SKM-1 treated with dmso at 0.1 percent for 144 hours (cell line): Measurements from ENCODE around the gene PTPDC1.
A peak's percentile ranks its signal among the peaks of the same experiment; 100 is the strongest.
"Not testable (repeated sequence)": the region's sequence is repeated elsewhere in the genome, so short reads cannot be mapped to it uniquely, and the experiment has no call there.

ENCODE experiments used
- DNase-seq: peaks from one replicate; lab custom pipeline; 2025; ENCODE audit not compliant: unreplicated experiment; lab: John Stamatoyannopoulos, UW

The PTPDC1 gene

DNA sequence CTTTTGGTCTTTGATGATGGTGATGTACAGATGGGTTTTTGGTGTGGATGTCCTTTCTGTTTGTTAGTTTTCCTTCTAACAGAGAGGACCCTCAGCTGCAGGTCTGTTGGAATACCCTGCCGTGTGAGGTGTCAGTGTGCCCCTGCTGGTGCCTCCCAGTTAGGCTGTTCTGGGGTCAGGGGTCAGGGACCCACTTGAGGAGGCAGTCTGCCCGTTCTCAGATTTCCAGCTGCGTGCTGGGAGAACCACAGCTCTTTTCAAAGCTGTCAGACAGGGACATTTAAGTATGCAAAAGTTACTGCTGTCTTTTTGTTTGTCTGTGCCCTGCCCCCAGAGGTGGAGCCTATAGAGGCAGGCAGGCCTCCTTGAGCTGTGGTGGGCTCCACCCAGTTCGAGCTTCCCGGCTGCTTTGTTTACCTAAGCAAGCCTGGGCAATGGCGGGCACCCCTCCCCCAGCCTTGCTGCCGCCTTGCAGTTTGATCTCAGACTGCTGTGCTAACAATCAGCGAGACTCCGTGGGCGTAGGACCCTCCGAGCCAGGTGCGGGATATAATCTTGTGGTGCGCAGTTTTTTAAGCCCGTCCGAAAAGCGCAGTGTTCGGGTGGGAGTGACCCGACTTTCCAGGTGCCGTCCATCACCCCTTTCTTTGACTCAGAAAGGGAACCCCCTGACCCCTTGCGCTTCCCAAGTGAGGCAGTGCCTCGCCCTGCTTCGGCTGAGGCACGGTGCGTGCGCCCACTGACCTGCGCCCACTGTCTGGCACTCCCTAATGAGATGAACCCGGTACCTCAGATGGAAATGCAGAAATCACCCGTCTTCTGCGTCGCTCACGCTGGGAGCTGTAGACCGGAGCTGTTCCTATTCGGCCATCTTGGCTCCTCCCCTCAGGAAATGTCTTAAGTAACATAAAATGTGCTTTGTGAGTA is 10.2 kb downstream of the PTPDC1 start:
- not testable (repeated sequence) for DNase-seq

DNA sequence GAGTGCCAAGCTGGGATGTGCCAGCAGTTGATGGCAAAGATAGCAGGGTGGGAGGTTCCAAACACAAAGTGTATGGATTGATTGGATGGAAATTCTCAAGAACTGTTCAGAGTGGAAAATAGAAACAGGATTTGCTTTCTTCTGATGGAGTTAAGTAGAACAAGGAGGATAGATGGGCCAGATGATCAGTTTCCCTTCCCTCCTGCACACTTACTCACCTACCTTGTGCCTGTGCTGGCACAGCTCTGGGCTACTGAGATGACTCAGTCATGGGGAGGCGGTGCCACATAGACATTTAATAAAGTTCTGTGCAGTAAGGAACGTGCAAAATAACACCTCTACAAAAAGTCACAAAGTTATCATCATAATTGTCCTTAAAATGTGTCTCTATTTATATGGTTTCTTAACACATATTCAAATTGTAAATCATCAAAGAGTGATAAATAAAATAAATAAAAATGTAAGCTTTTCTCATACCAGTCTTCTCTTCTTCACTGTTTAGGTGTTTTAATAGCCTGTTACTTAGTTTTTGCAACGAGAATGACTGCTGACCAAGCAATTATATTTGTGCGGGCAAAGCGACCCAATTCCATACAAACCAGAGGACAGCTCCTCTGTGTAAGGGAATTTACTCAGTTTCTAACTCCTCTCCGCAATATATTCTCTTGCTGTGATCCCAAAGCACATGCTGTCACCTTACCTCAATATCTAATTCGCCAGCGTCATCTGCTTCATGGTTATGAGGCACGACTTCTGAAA is 12.7 kb downstream of the PTPDC1 start:
- DNase-seq = no peak

DNA sequence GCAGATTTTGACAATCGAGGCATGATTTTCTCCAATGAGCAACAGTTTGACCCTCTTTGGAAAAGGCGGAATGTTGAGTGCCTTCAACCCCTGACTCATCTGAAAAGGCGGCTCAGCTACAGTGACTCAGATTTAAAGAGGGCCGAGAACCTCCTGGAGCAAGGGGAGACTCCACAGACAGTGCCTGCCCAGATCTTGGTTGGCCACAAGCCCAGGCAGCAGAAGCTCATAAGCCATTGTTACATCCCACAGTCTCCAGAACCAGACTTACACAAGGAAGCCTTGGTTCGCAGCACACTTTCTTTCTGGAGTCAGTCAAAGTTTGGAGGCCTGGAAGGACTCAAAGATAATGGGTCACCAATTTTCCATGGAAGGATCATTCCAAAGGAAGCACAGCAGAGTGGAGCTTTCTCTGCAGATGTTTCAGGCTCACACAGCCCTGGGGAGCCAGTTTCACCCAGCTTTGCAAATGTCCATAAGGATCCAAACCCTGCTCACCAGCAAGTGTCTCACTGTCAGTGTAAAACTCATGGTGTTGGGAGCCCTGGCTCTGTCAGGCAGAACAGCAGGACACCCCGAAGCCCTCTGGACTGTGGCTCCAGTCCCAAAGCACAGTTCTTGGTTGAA is 13.6 kb downstream of the PTPDC1 start:
- no peak for DNase-seq

DNA sequence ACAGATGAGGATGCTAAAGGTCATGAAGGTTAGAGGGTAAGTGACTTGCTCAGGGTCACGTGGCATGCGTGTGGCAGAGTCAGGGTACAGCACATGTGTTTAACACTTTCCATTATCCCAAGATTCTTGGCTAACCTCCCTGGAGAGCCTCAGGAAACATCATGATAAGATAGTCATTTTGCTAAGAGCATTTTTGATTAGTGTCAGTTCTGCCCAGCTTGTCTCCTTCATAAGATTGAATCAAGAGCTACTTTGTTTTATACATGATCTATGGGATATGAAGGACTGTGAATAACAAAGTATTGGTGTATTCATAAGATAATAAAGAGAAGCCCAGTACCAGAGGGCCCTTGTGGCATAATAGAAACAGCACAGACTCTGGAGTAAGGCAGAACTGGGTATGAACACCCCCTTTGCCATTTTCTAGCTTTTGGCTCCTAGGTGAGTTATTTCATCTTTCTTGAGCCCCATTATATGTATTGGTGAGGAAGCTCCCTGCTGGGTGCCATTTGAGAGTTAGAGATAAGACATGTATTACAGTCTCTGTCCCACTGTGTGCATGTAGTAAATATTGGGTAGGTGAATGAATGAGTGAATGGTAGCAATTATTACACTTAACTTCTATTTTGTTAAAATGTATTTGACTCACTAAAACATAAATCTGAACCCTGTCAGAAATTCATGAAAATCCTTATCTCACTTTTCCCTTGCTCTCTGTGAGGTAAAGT is 16.1 kb downstream of the PTPDC1 start:
- no peak for DNase-seq

DNA sequence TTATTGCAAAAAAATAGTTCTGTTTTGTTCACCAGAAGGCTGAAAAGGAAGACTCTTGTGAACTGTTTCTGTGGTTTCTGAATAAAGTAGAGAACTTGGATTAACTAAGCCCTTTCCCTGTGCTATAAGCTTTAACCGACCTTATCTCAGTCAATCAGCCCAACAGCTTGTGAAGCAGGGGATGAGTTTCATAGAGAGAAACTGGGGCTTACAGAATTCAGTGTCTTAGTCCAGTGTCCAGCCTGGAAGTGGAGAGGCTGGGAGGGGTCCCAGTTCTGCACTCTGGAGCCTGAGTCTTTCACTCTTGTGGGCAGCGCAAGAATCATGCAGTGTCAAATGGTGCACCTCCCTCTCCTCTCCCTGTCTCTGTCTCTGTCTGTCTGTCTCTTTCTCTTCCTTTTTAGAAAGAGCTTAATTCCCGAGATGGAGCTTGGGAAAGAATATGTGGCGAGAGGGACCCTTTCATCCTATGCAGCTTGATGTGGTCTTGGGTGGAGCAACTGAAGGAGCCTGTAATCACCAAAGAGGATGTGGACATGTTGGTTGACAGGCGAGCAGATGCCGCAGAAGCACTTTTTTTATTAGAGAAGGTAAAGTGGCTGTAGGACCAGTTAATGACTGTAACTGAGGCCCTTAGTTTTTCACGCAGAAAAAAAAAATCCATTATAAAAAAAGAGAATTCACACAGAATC is 17.0 kb downstream of the PTPDC1 start:
- DNase-seq = no peak

DNA sequence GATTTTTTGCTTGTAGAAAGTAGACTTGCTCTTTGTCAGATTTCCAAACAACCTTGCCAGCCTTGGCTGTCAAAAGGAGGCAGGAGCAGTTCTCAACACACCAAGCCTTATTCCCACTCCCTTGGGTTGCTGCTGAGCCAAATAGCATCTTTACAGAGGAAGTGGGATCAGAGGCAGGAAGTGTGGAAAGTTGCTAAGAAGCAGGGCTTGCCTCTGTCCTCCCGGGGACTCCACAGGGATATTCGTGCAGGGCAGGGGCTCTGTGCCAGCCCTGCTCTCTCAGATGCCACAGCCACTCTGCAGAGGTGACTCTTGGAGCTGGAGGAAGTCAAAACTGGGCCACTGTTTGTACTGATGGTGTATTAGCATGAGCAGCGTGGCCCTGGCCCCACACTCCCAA is 24.3 kb downstream of the PTPDC1 start:
- no peak for DNase-seq

DNA sequence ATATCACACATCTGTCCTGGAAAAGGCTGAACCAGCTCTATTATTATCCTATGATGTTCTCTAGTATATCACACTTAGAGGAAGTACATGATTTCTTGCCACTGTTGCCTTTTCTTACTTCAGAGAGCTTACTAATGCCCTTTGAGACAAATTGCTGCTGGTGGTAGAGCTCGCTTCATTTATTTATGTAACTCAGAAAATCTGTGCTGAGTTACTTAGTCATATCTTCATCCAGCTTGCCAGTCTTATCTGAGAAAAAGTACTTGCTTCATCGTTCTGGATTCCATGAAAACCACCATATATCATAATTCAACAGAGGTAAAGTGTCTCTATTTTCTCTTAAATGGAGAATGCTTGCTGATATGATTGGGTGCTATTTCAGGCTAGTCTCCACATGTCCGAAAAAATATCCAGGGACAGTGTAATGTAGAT is 26.6 kb downstream of the PTPDC1 start:
- DNase-seq = no peak

DNA sequence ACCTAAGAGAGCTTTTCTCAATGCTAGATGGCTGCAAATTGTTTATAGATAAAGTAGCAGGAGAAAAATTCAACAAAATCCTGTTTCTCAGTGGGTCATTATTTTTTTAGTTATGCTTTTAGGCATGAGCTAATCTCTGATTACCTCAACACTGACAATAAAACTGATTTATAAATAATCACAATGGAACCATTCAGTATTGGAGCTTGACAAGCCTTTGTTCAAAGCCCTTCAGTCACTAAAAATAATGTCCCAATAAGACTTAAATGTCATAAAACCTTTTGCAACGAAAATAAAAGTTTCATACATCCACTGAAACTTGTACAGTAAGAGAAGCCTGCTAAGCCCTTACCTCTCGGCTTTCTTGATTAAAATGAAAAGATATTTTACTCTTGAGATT is 27.2 kb downstream of the PTPDC1 start:
- no peak for DNase-seq

DNA sequence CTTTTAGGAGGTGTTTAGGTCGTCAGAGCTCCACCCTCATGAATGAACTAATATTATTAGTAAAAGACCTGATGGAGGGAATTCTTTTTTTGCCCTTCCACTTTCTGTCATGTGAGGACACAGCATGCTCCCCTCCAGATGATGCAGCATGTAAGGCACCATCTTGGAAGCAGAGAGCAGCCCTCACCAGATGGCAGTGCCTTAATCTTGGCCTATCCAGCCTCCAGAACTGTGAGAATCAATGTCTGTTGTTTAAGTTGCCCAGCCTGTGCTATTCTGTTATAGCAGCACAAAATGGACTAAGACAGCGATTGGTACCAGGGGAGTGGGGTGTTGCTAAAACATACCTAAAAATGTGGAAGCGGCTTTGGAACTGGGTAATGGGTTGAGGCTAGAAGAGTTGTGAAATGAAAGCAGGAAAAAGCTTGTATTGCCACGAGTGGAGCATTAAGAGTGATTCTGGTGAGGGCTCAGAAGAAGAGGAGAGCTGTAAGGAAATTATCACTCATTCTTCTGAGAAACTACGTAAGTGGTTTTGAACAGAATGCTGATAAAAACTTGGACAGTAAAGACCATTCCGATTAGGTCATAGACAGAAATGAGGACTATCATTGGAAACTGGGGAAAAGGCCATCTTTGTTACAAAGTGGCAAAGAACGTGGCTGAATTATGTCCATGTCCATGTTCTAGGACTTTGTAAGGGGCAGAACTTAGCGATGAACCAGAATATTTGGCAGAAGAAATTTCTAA is 28.6 kb downstream of the PTPDC1 start:
- DNase-seq = no peak

DNA sequence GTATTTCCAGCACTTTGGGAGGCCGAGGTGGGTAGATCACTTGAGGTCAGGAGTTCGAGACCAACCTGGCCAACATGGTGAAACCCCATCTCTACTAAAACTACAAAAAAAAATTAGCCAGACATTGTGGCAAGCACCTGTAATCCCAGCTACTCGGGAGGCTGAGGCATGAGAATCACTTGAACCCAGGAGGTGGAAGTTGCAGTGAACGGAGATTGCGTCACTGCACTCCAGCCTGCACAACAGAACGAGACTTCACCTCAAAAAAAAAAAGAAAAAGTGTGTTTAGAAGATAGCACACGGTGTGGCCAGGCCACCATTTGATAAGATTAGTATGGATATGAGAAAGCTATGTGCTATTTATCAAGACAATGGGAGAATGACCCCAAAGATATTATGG is 35.8 kb downstream of the PTPDC1 start:
- DNase-seq = not testable (repeated sequence)

DNA sequence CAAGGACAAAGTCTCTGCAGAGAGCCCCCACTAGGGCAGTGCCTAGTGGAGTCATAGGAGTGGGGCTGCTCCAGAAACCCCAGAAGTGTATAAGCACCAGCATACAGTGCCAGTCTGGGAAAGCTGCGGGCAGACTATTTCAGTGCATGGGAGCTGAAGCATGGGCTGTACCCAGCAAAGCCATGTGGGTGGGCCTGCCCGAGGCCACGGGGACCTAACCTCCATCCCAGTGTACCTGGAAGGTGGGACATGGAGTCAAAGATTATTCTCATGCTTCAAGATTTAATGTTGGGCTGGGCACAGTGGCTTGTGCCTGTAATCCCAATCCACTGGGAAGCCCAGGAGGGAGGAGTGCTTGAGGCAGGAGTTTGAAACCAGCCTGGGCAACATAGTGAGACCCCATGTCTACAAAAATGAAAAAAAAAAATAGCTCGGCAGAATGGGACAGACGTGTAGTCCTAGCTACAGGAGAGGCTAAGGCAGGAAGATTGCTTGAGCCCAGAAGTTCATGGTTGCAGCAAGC is 36.7 kb downstream of the PTPDC1 start:
- no peak for DNase-seq

DNA sequence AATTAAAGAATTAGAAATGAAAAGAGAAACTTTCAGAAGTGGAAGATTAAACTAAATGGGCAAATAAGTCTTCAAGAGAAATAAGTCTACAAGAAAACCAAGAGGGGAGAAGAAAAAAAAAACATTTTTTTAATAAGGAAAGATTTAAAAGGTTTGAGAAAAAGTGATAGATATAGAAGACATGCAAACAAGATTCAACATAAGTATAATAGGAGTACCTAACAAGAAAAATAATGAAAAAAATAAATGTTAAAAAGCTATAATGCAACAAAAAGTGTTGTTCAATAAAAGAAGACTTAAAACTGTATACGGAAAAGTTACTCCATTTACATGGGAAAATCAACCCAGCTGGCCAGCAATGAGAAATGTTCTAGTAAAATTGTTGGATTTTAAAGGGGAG is 42.6 kb downstream of the PTPDC1 start:
- DNase-seq = no peak

DNA sequence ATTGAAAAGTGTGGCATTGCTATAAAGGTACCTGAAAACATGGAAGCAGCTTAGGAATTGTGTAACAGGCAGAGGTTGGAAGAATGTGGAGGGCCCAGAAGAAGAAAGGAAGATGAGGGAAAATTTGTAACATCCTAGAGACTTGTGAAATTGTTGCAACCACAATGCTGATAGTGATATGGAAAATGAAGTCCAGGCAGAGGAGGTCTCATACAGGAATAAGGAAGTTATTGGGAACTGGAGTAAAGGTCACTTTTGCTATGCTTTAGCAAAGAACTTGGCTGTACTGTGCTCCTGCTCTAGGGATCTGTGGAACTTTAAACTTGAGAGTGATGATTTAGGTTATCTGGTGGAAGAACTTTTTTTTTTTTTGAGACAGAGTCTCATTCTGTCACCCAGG is 43.5 kb downstream of the PTPDC1 start:
- peak; percentile 2 for DNase-seq

DNA sequence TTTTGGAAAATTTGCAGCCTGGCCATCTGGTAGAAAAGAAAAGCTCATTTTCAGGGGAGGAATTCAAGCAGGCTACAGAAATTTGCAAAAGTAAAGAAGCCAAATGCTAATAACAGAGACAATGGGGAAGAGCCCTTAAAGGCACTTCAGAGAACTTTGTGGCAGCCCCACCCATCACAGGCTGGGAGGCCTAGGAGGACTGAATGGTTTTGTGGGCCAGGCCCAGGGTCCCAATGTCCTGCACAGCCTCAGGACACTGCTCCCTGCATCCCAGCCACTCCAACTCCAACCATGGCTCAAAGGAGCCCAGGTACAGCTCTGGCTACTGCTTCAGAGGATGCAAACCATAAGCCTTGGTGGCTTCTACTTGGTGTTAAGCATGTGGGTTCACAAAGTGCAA is 44.3 kb downstream of the PTPDC1 start:
- DNase-seq = no peak

DNA sequence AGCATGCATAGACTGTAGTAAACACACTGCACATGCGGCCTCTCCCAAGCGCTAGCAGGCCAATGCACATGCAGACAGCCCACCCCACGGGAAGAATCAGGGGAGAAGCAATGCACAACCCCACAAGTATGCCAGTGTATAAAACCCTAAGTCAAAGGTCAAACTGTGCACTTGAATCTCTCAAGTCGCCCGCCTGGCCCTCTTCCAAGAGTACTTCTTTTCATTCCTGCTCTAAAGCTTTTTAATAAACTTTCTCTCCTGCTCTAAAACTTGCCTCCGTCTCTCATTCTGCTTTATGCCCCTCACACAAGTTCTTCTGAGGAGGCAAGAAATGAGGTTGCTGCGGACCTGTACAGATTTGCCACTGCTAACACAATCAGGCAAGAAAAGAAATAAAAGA is 50.4 kb downstream of the PTPDC1 start:
- DNase-seq = no peak

DNA sequence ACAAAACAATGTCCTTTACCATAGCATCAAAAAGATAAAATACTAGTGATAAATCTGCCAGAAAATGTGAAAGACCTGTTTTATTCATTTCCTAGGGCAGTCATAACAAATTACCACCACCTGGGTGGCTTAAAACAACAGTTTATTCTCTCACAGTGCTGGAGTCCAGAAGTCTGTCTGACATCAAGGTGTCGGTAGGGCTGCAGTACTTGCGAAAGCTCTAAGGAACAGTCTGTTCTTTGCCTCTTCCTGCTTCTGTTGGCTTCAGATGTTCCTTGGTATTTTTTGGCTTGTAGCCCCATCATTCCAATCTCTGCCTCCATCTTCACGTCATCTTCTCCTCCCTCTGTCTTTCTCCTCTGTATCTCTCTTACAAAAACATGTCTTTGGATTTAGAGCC is 51.0 kb downstream of the PTPDC1 start:
- no peak for DNase-seq

DNA sequence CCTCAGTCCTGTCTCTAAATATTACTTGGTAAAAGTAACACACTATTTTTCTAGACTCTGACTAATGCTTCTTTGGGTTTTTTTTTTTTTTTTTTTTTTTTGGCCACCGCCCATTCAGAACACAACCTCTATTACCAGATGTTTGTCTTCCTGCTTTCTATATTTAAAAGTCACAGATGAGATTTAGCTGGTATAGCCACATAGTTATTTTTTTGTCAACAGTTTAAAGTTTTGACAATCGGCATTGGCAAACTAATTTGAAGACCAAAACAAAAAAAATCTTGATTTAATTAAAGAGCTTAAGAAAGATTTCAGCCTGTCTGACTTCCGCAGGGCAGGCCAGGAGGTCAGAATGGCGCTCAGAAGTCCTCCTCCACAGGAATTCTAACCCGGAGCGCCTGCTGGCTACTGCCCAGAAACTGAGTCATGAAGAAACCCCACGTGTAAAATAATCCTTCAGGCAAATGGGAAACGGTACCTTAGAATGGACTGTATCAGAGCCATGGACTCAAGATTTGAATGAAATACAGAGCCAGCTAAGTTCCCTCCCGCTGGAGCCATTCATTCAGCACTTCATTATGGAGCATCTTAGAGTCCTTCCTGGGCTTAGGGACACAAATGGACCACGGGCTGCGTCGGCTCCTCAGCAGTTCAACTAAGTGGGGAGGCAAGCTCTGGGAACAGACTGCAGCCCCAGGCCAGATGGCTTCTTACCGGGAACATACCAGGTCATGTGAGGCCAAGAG is 55.6 kb downstream of the PTPDC1 start:
- DNase-seq = no peak

DNA sequence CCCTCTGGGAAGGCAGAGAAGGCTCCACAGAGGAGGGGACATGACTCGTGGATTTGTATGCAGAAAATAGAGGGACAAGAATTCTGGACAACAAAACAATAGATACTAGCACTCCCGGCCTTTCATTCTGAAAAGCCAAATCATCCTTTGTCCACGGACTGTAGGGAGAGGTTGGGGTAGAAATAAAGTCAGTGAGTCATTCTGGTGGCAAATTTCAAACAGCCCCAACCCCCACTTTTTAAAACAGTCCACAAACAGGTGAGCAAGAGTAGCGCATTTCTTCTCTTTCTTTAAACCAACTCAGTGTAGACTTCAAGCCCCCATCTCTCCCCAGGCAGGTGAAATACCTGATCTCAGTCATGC is 56.1 kb downstream of the PTPDC1 start:
- no peak for DNase-seq
